A673 (cell line): ENCODE data around the gene MAST3. TPM values are rescaled to one million over a fixed set of nuclear protein-coding genes. Genes with fewer than 3 reads are reported as not detected.

Experiments used
- BruUV-seq: library from RNA; stranded (reverse); fragments of 400-500 nt; replicated peaks from 2 replicates; lab custom pipeline; 2021; lab: Mats Ljungman, UMichigan
- CTCF ChIA-PET: fragments of 300-600 bp; sonication (Branson Sonifier 250); formaldehyde crosslinking; loops from one replicate; lab custom pipeline; 2022; ENCODE audit warnings: antibody characterized with exemption; lab: Charles Lee
- POLR2A ChIA-PET: fragments of 300-600 bp; sonication (Branson Sonifier 250); formaldehyde crosslinking; loops from one replicate; lab custom pipeline; 2022; ENCODE audit warnings: antibody characterized with exemption; ENCODE audit not compliant: low non-redundant PET; lab: Charles Lee
- DNase-seq: peaks from one replicate; pipeline ENCODE4 v3.0.0-alpha.2; 2015; ENCODE audit warnings: low spot score
- H3K27ac ChIP-seq: fragments of 200-600 bp; sonication (generic); 2 replicates; pipeline ENCODE4 v1.5.1; 2016; ENCODE audit warnings: mixed run types, low read depth, mild to moderate bottlenecking, mixed read lengths, antibody characterized with exemption, low read length; ENCODE audit not compliant: poor library complexity, severe bottlenecking
- H3K27me3 ChIP-seq: fragments of 200-600 bp; sonication (generic); replicated peaks from 2 replicates; pipeline ENCODE4 v1.6.1; 2017; ENCODE audit warnings: mixed run types, low read depth, mild to moderate bottlenecking, mixed read lengths, antibody characterized with exemption, low read length; ENCODE audit not compliant: insufficient read depth, poor library complexity
- H3K36me3 ChIP-seq: fragments of 200-600 bp; sonication (generic); 2 replicates; pipeline ENCODE4 v1.6.1; 2016; ENCODE audit warnings: mixed run types, mild to moderate bottlenecking, mixed read lengths, antibody characterized with exemption, low read length; ENCODE audit not compliant: insufficient read depth, poor library complexity, severe bottlenecking
- H3K4me1 ChIP-seq: fragments of 200-600 bp; sonication (generic); 2 replicates; pipeline ENCODE4 v1.6.1; 2017; ENCODE audit warnings: mixed run types, mild to moderate bottlenecking, mixed read lengths, antibody characterized with exemption, low read length; ENCODE audit not compliant: insufficient read depth, poor library complexity, severe bottlenecking
- H3K4me3 ChIP-seq: fragments of 200-600 bp; sonication (generic); 2 replicates; pipeline ENCODE4 v1.5.1; 2016; ENCODE audit warnings: low read depth, mixed run types, mild to moderate bottlenecking, mixed read lengths, low read length; ENCODE audit not compliant: poor library complexity, severe bottlenecking
- H3K9me3 ChIP-seq: fragments of 200-600 bp; sonication (generic); 2 replicates; pipeline ENCODE4 v1.6.1; 2016; ENCODE audit warnings: mixed run types, low read depth, mild to moderate bottlenecking, mixed read lengths, antibody characterized with exemption, low read length; ENCODE audit not compliant: poor library complexity, severe bottlenecking
- EZH2 ChIP-seq: fragments of 200-600 bp; sonication (generic); IDR thresholded peaks from 2 replicates; pipeline ENCODE4 v1.6.1; 2017; ENCODE audit warnings: borderline replicate concordance, low read depth, mild to moderate bottlenecking, mixed read lengths, antibody characterized with exemption, low read length; ENCODE audit not compliant: poor library complexity, severe bottlenecking
- intact Hi-C: fragments of 100-400 bp; cut with micrococcal nuclease; formaldehyde crosslinking; loops from one replicate; pipeline ENCODE4 v1.10.0; 2022; ENCODE audit not compliant: unreplicated experiment
- total RNA-seq: library from RNA; stranded (reverse); gene quantifications from 2 replicates; pipeline ENCODE4 v1.2.3, GENCODE V29; 2021
- TF ChIP-seq, protein P1 (sequence below): fragments of 300-800, 200-600 bp; sonication (generic); conservative IDR thresholded peaks from 2 replicates; pipeline ENCODE4 v1.5.1; 2017; ENCODE audit warnings: low read depth, mild to moderate bottlenecking, antibody characterized with exemption, low read length, moderate library complexity, mixed read lengths

Gene MAST3
- total RNA-seq, 1 experiment from 2014 or later, result 5.1 TPM

DNA sequence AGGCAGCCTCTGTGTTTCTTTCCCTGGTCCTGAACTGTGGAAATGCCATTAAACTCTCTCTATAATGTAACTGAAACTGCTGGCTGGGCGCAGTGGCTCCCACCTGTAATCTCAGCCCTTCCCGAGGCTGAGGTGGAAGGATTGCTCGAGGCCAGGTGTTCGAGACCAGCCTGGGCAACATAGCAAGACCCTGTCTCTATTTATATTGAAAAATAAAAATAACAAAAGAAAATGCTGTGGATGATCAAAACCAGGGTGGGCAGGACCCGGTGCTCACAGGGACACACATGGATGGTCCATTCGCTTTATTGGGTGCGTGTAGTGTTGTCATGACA is 98.9 kb downstream of the MAST3 start:
- ChIA-PET POLR2A (no interaction called here), CTCF (no interaction called here)
- DNase-seq, result no peak
- H3K4me3 ChIP-seq, result no peak overlapping the region
- H3K9me3 ChIP-seq, result no peaks in the 10 kb centered on the region
- no peak for TF ChIP-seq EZH2
- TF ChIP-seq, protein P1, sequence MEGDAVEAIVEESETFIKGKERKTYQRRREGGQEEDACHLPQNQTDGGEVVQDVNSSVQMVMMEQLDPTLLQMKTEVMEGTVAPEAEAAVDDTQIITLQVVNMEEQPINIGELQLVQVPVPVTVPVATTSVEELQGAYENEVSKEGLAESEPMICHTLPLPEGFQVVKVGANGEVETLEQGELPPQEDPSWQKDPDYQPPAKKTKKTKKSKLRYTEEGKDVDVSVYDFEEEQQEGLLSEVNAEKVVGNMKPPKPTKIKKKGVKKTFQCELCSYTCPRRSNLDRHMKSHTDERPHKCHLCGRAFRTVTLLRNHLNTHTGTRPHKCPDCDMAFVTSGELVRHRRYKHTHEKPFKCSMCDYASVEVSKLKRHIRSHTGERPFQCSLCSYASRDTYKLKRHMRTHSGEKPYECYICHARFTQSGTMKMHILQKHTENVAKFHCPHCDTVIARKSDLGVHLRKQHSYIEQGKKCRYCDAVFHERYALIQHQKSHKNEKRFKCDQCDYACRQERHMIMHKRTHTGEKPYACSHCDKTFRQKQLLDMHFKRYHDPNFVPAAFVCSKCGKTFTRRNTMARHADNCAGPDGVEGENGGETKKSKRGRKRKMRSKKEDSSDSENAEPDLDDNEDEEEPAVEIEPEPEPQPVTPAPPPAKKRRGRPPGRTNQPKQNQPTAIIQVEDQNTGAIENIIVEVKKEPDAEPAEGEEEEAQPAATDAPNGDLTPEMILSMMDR, result no peak
- H3K27me3 ChIP-seq, result no peaks in the 10 kb centered on the region
- intact Hi-C loops, result no loop called here
- H3K36me3 ChIP-seq, result peaks cover 14% of the 10 kb centered on the region
- H3K4me1 ChIP-seq, result peaks cover 15% of the 10 kb centered on the region
- BruUV-seq, result no TSS peak
- H3K27ac ChIP-seq, result no peak overlapping the region

DNA sequence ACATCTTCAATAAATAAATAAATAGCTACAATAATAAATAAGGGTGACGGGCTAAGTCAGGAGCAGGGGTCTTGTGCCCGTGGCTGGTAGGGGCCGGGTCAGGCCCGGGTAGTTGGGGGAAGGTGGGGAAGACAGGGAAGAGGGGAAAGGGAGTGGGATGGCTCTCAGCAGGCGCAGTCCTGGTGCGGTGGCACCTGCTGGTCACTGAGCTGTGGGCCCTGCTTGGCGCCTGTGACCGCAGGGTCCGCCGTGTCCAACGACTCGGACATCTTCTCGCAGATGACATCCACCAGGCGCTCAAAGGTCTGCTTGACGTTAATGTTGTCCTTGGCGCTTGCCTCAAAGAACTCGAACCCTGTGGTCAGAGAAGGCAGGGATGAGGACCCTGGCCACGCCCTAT is 99.7 kb downstream of the MAST3 start:
- DNase-seq, result no peak
- Histone ChIP-seq H3K4me3 (no peak overlapping the region), H3K27ac (no peak overlapping the region), H3K9me3 (no peaks in the 10 kb centered on the region), H3K36me3 (peaks cover 14% of the 10 kb centered on the region), H3K27me3 (no peaks in the 10 kb centered on the region), H3K4me1 (peaks cover 10% of the 10 kb centered on the region)
- intact Hi-C loops, result no loop called here
- CTCF ChIA-PET, result no interaction called here
- no TSS peak for BruUV-seq
- POLR2A ChIA-PET, result no interaction called here
- no peak for TF ChIP-seq EZH2
- TF ChIP-seq, protein P1, result no peak

DNA sequence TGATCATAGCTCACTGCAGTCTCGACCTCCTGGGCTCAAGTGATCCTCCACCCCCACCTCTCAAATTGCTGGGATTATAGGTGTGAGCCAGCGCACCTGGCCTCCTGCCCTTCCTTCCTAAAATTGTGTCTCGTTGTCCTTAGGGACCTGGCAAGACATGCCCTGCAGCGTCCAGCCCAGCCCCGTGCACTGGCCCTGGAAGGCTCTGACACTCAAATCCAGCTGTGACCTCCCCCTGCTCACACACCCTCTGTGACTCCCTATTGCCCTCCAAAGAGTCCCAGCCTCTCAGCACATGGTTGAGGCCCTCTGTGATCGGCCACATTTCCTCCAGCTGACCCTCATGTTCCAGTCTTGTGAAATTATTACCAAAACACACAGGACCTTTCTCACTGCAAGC is 100.4 kb downstream of the MAST3 start:
- ChIA-PET POLR2A (interaction anchor here (0.6 kb wide), 1 partner anchor 82 kb away, joined by 9 read pairs; no protein-coding TSS in a partner anchor), CTCF (no interaction called here)
- H3K4me1 ChIP-seq, result peaks cover 11% of the 10 kb centered on the region
- no peaks in the 10 kb centered on the region for H3K9me3 ChIP-seq
- H3K36me3 ChIP-seq, result peaks cover 14% of the 10 kb centered on the region
- no peak for DNase-seq
- H3K27ac ChIP-seq, result no peak overlapping the region
- no peak overlapping the region for H3K4me3 ChIP-seq
- TF ChIP-seq, protein P1, result no peak
- TF ChIP-seq EZH2, result no peak
- no peaks in the 10 kb centered on the region for H3K27me3 ChIP-seq
- intact Hi-C loops, result no loop called here
- no TSS peak for BruUV-seq
